GM11168 (cell line): ENCODE results near the gene ETFBKMT.

Experiments
- in situ Hi-C: fragments of 300-500 bp; cut with MboI; formaldehyde crosslinking; loops from one replicate; pipeline ENCODE4 v1.12.0; 2022; ENCODE audit warnings: low sequenced_read_pairs; ENCODE audit not compliant: unreplicated experiment

Gene ETFBKMT, protein sequence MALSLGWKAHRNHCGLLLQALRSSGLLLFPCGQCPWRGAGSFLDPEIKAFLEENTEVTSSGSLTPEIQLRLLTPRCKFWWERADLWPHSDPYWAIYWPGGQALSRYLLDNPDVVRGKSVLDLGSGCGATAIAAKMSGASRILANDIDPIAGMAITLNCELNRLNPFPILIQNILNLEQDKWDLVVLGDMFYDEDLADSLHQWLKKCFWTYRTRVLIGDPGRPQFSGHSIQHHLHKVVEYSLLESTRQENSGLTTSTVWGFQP

DNA sequence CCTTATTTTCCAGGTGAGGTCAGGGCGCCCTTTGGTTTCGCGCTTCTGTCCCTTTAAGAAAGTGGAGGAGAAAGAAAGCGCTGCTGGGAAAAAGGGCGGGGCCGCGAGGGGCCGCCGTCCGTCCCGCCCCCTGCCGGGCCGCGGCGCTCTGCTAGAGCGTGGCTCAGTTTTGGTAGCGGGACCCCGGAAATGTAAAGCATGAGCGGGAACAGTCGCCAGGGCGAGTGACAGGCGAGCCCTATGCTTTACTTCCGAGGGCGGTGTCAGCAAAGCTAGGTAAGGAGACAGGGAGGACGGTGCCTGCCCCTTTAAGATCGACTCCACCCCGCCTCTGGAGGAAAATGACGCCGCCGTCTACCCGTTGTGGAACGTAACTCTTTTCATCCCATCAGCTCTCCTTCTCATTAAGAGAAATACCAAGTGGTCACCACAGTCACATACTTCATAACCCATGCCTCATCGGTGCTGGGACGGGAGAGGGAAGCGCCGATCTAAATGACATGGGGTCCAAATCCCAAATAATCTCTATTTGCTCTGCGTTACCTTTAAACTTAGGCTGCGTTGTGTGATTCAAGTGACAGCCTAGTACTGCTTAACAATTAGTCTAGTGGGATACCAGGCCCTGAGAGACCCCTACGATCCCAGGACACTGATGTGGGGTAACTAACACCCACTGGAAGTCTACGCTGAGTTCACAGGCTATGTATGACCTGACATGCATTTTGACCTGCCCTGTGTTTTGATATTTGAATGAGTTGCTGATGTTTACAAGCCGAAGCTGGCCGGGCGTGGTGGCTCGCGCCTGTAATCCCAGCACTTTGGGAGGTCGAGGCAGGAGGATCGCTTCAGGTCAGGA lies at the start of gene ETFBKMT:
Gene ETFBKMT, plus strand, starts transcription at position 602 of the 856 bp plus-strand sequence. CDS start 2,266 bp downstream, outside the sequence.
- in situ Hi-C loops = loop anchor here (25.0 kb wide), 1 partner anchor 1003 kb away; no protein-coding TSS in a partner anchor

DNA sequence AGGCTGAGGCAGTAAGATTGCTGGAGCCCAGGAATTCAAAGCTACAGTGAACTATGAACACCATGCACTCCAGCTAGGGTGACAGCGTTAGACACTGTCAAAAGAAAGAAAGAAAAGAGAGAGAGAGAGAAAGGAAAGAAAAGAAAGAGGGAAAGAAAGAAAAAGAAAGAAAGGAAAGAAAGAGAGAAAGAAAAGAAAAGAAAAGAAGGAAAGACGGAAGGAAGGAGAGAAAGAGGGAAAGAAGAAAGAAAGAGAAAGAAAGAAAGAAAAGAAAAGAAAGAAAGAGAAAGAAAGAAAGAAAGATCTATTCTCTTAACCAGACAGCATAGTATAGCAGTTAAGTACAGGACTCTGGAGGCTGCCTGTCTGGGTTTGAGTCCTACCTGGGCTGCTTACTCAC lies 46.7 kb upstream of the ETFBKMT start:
- in situ Hi-C loops = no loop called here

DNA sequence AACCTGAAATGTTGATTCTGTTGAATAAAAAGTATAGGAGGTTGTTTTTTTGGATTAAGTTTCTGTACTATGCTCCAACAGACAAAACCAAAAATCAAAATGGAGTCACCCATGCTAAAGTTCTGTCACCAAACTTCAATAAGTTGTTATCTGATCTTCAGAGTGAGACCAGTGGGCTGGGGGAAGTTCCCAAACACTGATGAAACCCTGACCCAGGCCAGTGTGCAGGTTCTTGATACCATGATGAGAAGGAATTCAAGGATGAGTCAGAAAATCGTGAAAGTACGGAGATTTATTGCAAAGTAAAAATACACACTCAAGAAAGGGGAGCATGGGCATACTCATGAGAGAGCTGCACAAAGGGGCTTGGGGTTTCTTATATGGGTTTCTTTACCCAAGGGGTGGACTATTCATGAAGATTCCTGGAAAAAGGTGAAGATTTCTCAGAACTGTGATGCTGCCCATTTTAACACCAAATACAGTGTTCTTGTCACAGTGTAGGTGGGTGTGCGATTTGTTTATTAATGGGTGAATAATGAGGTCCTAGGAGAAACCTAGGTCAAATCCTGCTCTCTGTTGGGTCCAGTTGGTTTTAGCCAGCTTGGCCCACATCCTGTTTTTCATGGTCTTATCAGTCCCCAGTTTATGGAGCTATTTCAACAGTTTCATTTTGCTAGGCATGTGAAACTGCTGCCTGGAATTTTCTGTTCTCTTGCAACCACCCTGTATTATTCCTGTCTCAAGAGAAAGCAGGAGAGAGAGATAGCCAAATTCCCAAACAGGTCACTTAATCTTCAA lies 41.1 kb upstream of the ETFBKMT start:
- in situ Hi-C loops = no loop called here

DNA sequence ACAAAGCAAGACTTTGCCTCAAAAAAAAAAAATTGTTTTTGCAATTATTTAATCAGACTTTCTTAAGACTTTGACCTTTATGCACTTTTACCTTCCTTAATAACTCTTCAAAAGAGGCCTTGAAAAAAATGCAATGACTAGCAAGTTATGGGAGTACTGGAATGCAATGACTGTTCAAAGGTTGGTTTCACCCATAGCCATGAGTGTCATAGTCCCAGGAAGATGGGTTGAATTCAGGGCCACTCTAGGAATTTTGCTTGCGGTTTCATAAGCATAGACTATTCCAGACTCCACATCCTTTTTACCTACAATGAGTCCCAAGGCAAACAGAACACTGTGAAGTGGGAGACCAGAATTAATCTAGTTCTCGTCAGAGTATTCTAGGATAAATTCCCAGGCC lies 39.2 kb upstream of the ETFBKMT start:
- in situ Hi-C loops = no loop called here

DNA sequence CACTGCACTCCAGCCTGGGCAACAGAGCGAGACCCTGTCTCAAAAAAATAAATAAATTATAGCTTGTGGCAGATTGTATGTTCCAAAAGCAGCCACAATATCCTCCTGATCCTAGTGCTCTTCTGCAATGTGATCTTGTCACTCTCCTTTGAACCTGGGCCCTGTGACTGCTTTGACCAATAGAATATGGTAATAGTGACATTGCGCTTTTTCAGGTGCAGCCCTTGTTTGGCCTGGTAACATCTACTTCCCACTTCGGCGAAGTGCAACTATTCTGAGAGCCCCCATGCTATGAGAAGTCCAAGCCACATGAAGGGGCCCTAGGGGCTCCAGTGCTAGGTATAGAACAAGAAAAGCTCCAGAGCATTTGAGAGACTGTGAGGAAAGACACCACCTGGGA lies 37.5 kb upstream of the ETFBKMT start:
- in situ Hi-C loops = no loop called here

DNA sequence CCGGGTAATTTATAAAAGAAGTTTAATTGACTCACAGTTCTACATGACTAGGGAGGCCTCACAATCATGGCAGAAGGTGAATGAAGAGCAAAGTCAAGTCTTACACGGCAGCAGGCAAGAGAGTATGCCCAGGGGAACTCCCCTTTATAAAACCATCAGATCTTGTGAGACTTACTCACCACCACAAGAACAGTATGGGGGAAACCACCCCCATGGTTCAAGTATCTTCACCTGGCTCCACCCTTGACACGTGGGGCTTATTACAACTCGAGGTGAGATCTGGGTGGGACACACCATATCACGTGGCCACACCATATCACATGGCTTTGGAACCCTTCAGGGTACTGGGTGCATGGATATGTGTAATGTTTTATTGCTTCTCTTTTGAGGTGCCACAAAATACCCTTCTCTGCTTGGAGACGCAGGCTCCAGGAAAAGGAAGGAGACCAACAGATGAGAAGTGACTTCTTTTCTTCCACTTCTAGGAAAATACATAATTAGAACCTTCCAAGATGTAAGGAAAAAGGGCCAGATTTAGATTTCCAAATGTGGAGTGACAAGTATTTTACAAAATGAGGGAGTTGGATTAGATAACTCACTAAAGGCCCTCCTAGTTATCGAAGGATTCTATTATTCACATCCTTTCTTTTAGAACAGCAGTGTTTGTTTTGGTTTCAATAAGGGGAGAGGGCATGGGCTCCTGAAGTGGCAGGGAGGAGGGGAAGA lies 33.1 kb upstream of the ETFBKMT start:
- in situ Hi-C loops = no loop called here

DNA sequence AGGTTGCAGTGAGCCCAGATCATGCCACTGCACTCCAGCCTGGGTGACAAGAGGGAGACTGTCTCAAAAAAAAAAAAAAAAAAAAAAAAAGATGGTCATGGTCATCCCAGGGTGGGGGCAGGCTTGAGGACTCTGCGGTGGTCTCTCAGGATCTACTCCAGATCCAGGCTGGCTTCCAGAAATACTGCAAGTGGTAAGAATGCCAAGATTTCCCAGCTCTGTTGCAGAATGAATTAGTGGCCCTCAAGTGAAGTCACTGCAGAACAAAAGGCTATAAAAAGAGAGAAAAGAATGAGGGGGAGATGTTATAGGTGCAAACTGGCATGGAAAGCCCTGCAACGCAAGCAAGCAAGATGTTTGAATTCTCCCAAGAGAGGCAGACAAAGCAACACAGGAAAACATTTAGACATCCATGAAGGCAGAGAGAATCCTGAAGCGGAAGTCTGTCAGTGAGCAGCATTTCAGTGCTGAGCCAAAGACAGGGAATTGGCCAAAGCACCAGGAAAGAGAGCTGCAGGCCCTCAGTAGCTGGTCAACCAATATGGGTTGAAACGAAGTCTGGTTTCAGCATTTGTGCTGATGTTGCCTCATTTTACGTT lies 31.9 kb upstream of the ETFBKMT start:
- in situ Hi-C loops = no loop called here

DNA sequence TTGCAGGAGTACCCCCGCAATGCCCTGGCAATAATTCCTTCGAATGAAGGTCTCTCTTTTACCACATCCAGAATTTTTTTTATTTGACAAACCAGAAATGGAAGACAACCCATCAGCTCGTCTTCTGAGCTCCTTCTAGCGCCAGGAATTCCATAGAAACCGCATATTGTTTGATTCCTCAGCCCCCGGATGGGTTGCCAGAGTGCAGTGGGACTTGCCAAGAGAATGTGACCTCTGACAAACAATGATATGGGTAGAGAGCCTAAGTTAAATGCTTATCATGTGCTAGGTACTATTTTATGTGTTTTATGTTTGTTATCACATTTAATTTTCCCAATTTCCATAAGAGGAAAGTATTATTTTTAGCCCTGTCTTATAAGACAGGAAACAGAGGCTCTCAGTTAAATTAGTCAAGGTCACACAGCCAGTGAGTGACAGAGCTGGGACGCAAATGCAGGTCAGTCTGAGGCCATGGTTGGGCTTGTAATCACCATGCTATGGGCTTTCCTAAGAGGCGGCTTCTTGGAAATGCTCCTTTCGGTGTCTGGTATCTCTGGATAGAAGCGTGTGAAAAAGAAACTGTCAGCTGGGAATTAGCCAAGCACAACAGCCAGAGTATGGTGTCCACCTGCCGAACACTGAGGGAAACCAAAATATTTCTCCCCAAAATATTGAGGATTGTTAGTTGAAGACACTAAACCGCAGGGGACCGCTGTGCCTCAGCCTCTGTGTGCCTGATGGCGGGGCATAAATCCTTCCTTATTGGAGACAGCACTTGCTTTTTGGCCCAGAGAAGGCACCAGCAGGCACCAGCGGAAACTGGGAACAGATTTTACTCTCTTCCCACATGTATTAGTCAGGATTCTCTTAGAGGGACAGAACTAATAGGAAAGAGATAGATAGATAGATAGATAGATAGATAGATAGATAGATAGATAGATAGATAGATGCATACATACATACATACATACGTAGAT lies 29.4 kb upstream of the ETFBKMT start:
- in situ Hi-C loops = no loop called here

DNA sequence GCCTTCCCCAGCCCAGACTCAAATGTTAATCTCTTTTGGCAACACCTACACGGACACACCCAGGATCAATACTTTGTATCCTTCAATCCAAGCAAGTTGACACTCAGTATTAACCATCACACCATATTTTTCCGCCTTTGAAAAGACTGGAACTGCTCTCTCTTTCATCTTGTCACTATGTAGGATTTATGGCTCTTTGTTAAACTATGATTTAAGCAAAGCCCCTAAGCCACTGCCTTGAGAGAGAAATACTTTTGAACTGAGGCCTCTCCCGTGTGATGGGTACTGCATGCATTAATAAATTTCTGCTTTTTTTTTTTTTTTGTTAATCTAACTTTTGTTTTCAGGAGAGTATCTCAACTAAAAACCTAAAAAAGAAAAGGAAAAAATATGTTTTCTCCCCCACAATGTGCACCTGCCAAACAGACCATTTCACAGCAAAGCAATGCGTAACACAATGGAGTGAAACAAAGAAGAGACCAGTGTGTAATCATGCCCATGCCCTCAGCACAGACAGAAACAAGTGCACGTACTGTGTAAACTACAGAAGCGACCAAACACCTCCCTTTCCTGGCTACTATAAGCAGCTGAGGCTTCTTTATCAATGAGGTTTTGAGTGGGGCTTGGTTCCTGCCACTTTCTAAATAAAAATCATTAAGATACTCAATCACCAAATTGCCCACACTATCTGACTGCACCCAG lies 28.3 kb upstream of the ETFBKMT start:
- in situ Hi-C loops = no loop called here

DNA sequence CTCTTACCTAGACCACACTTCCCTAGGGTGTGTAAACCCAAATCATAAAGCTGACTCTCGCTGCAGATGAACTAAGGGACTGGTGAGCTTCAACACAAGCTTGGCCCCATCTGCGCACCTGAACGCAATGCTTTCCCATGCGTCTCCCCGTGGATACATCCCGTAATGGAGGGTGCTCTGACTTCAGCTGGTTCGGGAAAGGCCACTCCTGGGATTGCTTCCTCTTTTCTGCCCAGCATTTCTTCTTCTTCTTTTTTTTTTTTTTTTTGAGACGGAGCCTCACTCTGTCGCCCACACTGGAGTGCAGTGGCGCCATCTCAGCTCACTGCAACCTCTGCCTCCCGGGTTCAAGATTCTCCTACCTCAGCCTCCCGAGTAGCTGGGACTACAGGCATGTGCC lies 27.7 kb upstream of the ETFBKMT start:
- in situ Hi-C loops = no loop called here

DNA sequence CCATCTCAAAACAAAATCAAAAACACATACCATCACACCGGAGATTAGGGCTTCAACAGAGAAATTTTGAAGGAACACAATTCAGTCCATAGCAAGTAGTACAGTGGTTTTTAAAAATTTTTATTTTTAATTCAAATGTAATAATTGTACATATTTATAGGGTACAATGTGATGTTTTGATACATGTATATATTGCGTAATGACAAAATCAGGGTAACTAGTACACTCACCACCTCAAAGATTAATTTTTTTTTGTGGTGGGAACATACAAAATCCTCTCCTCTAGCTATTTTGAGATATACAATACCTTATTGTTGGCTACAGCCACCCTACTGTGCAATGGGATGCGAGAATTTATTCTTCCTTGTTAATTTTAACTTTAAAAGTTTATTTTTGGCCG lies 26.0 kb upstream of the ETFBKMT start:
- in situ Hi-C loops = no loop called here

DNA sequence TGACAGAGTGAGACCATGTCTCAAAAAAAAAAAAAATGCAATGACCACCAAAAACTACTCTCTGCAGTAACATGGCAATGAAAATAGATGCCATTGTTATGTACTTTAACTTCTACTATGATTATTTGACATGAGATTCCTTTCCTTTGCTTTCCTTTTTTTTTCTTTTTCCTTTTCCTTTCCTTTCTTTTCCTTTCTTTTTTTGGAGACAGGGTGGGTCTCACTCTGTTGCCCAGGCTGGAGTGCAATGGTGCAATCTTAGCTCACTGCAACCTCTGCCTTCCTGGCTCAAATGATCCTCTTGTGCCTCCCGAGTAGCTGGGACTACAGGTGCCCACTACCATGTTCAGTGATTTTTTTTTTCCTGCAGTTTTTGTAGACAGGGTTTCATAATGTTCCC lies 24.9 kb upstream of the ETFBKMT start:
- in situ Hi-C loops = loop anchor here (5.0 kb wide), 1 partner anchor 232 kb away; no protein-coding TSS in a partner anchor

DNA sequence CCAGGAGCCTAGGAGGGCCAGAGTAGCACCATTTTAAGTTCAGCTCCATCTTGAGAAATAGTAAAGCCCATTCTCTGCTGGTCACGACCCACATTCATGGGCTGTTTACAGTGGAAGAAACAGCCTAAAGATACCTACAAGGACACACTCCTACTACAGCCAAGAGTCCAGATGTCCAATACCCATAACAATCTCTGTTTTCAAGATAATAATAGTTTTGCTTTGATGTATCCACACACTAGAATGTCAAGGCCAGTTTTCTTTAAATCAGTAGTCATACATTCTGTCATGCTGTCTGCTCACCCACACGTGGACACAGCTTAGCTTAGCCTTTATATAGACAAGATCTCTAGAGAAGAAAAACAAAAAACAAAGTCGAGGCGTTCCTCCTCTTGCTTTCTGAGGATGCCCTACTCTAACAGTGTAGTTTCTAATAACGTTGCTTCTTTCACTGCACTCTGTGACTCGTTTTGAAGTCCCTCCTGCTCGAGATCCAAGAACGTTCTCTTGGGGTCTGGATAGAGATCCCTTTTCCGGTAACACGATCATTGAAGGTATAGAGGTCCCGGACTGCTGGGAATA lies 17.9 kb upstream of the ETFBKMT start:
- in situ Hi-C loops = loop anchor here (10.0 kb wide), 1 partner anchor 377 kb away; no protein-coding TSS in a partner anchor

DNA sequence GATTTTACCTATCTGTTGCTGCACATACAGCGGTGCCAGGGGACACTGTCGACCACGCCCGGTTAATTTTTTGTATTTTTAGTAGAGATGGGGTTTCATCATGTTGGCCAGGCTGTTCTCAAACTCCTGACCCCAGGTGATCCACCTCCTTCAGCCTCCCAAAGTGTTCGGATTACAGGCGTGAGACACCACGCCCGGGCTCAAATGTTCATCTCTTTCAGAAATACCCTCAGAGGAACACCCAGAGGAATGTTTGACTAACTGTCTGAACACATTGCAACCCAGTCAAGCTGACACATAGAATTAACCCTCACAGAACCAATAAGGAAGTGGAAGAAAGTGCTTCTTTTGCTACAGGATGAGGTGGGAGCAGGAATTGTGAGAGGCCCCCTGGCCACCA lies 15.0 kb upstream of the ETFBKMT start:
- in situ Hi-C loops = loop anchor here (10.0 kb wide), 1 partner anchor 380 kb away; no protein-coding TSS in a partner anchor

DNA sequence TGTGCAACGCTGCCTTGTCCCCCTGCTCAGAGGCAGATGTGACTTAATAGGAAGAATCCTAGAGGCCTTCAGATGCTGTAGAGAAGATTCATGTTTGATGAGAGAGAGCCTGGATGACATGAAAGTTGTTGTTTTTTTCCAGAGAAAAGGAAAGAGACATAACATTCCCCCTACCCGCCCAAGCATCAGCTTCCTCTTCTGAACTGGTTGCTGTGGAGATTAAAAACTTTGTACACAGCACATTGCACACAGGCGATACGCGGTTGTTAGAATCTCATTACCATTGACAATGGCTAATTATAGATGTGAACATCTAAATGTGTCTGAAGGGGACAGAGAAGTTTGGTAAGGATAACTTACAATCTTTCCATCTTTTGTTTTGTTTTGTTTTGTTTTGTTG lies 13.6 kb upstream of the ETFBKMT start:
- in situ Hi-C loops = loop anchor here (10.0 kb wide), 1 partner anchor 381 kb away; no protein-coding TSS in a partner anchor

DNA sequence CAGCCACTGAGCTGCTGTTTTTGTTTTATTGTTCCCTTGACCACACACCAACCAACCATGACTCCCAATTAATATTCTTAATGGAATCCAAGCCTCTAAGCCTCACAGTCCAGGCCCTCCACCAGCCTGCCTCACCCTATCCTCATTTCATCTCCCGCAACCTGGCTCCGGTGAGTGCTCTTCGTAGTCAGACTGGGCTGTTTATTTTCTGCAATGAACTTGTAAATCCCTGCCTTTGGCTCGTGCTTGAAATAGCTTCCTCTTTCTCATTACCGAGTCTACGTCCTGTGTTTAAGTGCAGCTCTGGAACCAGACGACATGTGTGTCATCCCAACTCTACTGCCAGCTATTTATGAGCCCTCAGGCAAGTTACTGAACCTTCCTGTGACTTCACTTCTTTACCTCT lies 12.4 kb upstream of the ETFBKMT start:
- in situ Hi-C loops = loop anchor here (10.0 kb wide), 1 partner anchor 382 kb away; no protein-coding TSS in a partner anchor

DNA sequence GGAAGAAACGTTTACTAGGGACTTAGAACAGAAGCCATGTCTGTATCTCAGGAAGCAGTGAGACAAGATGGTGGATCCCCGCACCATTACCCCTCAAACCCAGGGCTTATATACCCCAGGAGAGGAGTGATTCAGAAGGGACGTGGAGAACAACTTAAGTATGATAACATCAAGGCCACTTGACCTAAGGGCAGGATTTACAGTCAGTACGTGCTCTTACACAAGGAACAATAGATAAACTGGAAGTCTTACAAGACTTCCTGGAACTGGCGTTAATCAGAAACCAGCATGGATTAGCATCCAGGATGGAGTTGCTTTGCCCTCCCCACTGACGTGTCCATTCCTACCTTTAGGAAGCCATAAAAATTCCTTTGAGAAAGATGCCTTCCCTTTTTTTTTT lies 8.6 kb upstream of the ETFBKMT start:
- in situ Hi-C loops = loop anchor here (5.0 to 25.0 kb wide), 2 partner anchors 656 to 1011 kb away; no protein-coding TSS in a partner anchor
